Glutamatergic neuron (in vitro differentiated cells): ENCODE data around the gene KCTD21. TPM values are rescaled to one million over a fixed set of nuclear protein-coding genes. Genes with fewer than 3 reads are reported as not detected.
"Not testable (repeated sequence)": the region's sequence is repeated elsewhere in the genome, so short reads cannot be mapped to it uniquely, and the experiment has no call there.

ENCODE experiments used
- DNase-seq: peaks from one replicate; pipeline ENCODE4 v3.0.0; 2022
- H3K27ac Mint-ChIP-seq: one replicate; pipeline ENCODE4 v1.8.0; 2020; ENCODE audit warnings: mild to moderate bottlenecking, mixed read lengths, inconsistent platforms; ENCODE audit not compliant: unreplicated experiment
- H3K27me3 Mint-ChIP-seq: one replicate; pipeline ENCODE4 v1.8.0; 2020; ENCODE audit warnings: mild to moderate bottlenecking, moderate library complexity, mixed read lengths, inconsistent platforms; ENCODE audit not compliant: unreplicated experiment
- H3K36me3 Mint-ChIP-seq: one replicate; pipeline ENCODE4 v1.8.0; 2020; ENCODE audit warnings: mild to moderate bottlenecking, mixed read lengths, inconsistent platforms; ENCODE audit not compliant: unreplicated experiment
- H3K4me1 Mint-ChIP-seq: one replicate; pipeline ENCODE4 v1.8.0; 2020; ENCODE audit warnings: mild to moderate bottlenecking, low read depth, mixed read lengths, inconsistent platforms; ENCODE audit not compliant: unreplicated experiment
- H3K4me3 Mint-ChIP-seq: one replicate; pipeline ENCODE4 v1.8.0; 2020; ENCODE audit warnings: mild to moderate bottlenecking, mixed read lengths, inconsistent platforms; ENCODE audit not compliant: unreplicated experiment
- H3K9me3 Mint-ChIP-seq: one replicate; pipeline ENCODE4 v1.8.0; 2020; ENCODE audit warnings: mild to moderate bottlenecking, moderate library complexity, mixed read lengths, inconsistent platforms; ENCODE audit not compliant: unreplicated experiment
- CTCF ChIP-seq: fragments of 200-600 bp; sonication (generic); IDR thresholded peaks from one replicate; pipeline ENCODE4 v1.5.0; 2021; ENCODE audit not compliant: partially characterized antibody, unreplicated experiment
- long read RNA-seq: library from polyadenylated mRNA; unstranded; transcript quantifications from one replicate; pipeline ENCODE4 v2.0.0, GENCODE V29; 2020; ENCODE audit not compliant: unreplicated experiment
- total RNA-seq: library from RNA; stranded (reverse); fragmentation: NEBNext Ultra II Directional; extraction: Animal tissue kit (Norgen Biotek cat#: 25700); gene quantifications from one replicate; pipeline ENCODE4 v1.2.1, GENCODE V29; 2021; ENCODE audit not compliant: unreplicated experiment

Gene KCTD21
- total RNA-seq = 9.7 TPM
- long read RNA-seq, partial matches to known transcripts = 0 of 2 reads
- long read RNA-seq, other reads (novel, unspliced or antisense) = 2 of 2 reads

- peak within 1 kb of the TSS; percentile 70 for H3K27ac Mint-ChIP-seq
- DNase-seq = peak; percentile 98
- peaks cover 28% of the 10 kb centered on the region for H3K4me1 Mint-ChIP-seq
- peak within 1 kb of the TSS; percentile 93 for H3K4me3 Mint-ChIP-seq
- peaks cover 15% of the 10 kb centered on the region for H3K27me3 Mint-ChIP-seq
- peaks cover 11% of the 10 kb centered on the region for H3K9me3 Mint-ChIP-seq
- H3K36me3 Mint-ChIP-seq = no peaks in the 10 kb centered on the region
- TF ChIP-seq CTCF = no peak
These were observed at the start of gene KCTD21, which contains the start of gene USP35 for GRCh38 chr11:78188286-78189173. TSS of gene KCTD21 (minus strand) at chr11:78188626. CDS start at chr11:78174554, 14,072 bp downstream. TSS of gene USP35 (plus strand) at chr11:78188919. CDS start at chr11:78196246, 7,327 bp downstream.

GRCh38 chr11:78237293-78238046, 49.0 kb upstream of the KCTD21 start:
- Mint-ChIP-seq H3K27ac (no peak overlapping the region), H3K4me3 (no peak overlapping the region), H3K36me3 (peaks cover 35% of the 10 kb centered on the region), H3K4me1 (no peaks in the 10 kb centered on the region), H3K27me3 (peaks cover 11% of the 10 kb centered on the region), H3K9me3 (peaks cover 32% of the 10 kb centered on the region)
- no peak for TF ChIP-seq CTCF
- DNase-seq = no peak

GRCh38 chr11:78234006-78234405, 45.6 kb upstream of the KCTD21 start:
- H3K4me1 Mint-ChIP-seq = peaks cover under 1% of the 10 kb centered on the region
- no peak overlapping the region for H3K27ac Mint-ChIP-seq
- H3K4me3 Mint-ChIP-seq = no peak overlapping the region
- no peak for TF ChIP-seq CTCF
- peaks cover 5% of the 10 kb centered on the region for H3K27me3 Mint-ChIP-seq
- peaks cover 16% of the 10 kb centered on the region for H3K36me3 Mint-ChIP-seq
- H3K9me3 Mint-ChIP-seq = peaks cover 19% of the 10 kb centered on the region
- DNase-seq = no peak

GRCh38 chr11:78233046-78233445, 44.6 kb upstream of the KCTD21 start:
- not testable (repeated sequence) for H3K4me1 Mint-ChIP-seq, H3K27me3 Mint-ChIP-seq, H3K4me3 Mint-ChIP-seq, H3K27ac Mint-ChIP-seq, DNase-seq
- H3K36me3 Mint-ChIP-seq = peaks cover 16% of the 10 kb centered on the region
- H3K9me3 Mint-ChIP-seq = peaks cover 18% of the 10 kb centered on the region

GRCh38 chr11:78231962-78232501, 43.6 kb upstream of the KCTD21 start:
- Mint-ChIP-seq H3K4me3 (no peak overlapping the region), H3K9me3 (peaks cover 16% of the 10 kb centered on the region), H3K27ac (no peak overlapping the region), H3K36me3 (peaks cover 6% of the 10 kb centered on the region), H3K27me3 (peaks cover 3% of the 10 kb centered on the region), H3K4me1 (peaks cover 4% of the 10 kb centered on the region)
- TF ChIP-seq CTCF = no peak
- DNase-seq = no peak
